DND-41 (cell line): ENCODE measurements around the gene LSMEM2.

Experiments used
- CTCF ChIP-seq: IDR thresholded peaks from 2 replicates; pipeline ENCODE4 v1.5.1; 2012; ENCODE audit warnings: borderline replicate concordance, low read length, moderate library complexity, mild to moderate bottlenecking; ENCODE audit not compliant: poor library complexity, severe bottlenecking; ENCODE audit errors: extremely low read depth
- EZH2 ChIP-seq: IDR thresholded peaks from 3 replicates; pipeline ENCODE4 v1.6.1; 2012; ENCODE audit warnings: borderline replicate concordance, low read depth, mild to moderate bottlenecking, moderate library complexity, low read length, inconsistent platforms; ENCODE audit not compliant: severe bottlenecking

DNA sequence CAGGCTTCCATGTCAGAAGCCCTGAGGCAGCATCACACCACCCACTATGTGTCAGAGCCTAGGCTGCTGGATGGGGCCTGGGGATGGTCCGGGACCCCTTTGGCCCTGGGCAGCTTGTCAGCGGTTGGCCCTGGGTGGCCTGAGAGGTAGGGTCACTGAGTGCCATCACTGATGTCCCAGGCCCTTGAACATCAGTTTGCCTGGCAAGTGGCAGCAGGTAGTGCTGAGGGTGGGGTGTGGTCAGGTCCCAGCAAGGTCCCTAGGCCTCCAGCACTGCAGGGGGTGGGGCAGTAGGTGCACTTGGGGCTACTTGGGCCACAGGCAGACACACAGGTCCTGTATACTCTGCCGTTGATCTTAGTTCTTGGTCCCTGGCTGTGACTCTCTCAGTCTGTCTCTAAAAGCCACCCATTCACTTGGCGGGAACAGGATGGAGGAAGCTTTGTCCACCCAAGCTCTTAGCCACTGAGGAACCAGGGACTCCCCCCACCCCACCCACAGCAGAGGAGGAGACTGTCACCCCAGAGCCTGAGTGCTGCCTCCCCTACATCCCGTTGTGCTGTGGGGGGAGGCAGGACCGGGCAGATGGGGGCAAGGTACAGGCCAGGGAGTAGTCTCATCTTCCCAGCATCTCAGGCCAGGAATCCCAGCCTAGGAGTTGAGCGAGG lies 37.0 kb upstream of the LSMEM2 start:
- TF ChIP-seq CTCF (no peak), EZH2 (no peak)
